Measurements from ENCODE around the gene CFAP20.
A peak's percentile ranks its signal among the peaks of the same experiment; 100 is the strongest.

Gene CFAP20

GRCh38 chr16:58129097-58129936, at the start of gene CFAP20:
Gene CFAP20, minus strand, starts transcription at chr16:58129381. Its CDS starts 266 bp downstream, at chr16:58129115.
- peak; percentile 94 for DNase-seq (ENCODE audit: low read depth)

GRCh38 chr16:58177353-58177710, 48.2 kb upstream of the CFAP20 start:
- no peak for DNase-seq (ENCODE audit: low read depth)

GRCh38 chr16:58176608-58177352, 47.6 kb upstream of the CFAP20 start:
- DNase-seq (ENCODE audit: low read depth), result no peak

- DNase-seq (ENCODE audit: low read depth), result no peak
Measured at GRCh38 chr16:58170223-58170622, 41.0 kb upstream of the CFAP20 start.

- no peak for DNase-seq (ENCODE audit: low read depth)
Measured at GRCh38 chr16:58160855-58161254, 31.7 kb upstream of the CFAP20 start.

- no peak for DNase-seq (ENCODE audit: low read depth)
Measured at GRCh38 chr16:58158725-58159124, 29.5 kb upstream of the CFAP20 start.

GRCh38 chr16:58157951-58158540, 28.9 kb upstream of the CFAP20 start:
- no peak for DNase-seq (ENCODE audit: low read depth)

- no peak for DNase-seq (ENCODE audit: low read depth)
Measured at GRCh38 chr16:58157239-58157638, 28.1 kb upstream of the CFAP20 start.

- DNase-seq (ENCODE audit: low read depth), result no peak
Measured at GRCh38 chr16:58155839-58156238, 26.7 kb upstream of the CFAP20 start.

- no peak for DNase-seq (ENCODE audit: low read depth)
Measured at GRCh38 chr16:58154345-58154744, 25.2 kb upstream of the CFAP20 start.

GRCh38 chr16:58152246-58152868, 23.2 kb upstream of the CFAP20 start:
- no peak for DNase-seq (ENCODE audit: low read depth)

- DNase-seq (ENCODE audit: low read depth), result no peak
Measured at GRCh38 chr16:58148526-58148925, 19.3 kb upstream of the CFAP20 start.

- DNase-seq (ENCODE audit: low read depth), result no peak
Measured at GRCh38 chr16:58148099-58148498, 18.9 kb upstream of the CFAP20 start.

- DNase-seq (ENCODE audit: low read depth), result no peak
Measured at GRCh38 chr16:58138852-58139251, 9.7 kb upstream of the CFAP20 start.

GRCh38 chr16:58137581-58137980, 8.4 kb upstream of the CFAP20 start:
- no peak for DNase-seq (ENCODE audit: low read depth)

- DNase-seq (ENCODE audit: low read depth), result no peak
Measured at GRCh38 chr16:58128711-58129096, 477 bp downstream of the CFAP20 start.

GRCh38 chr16:58128181-58128631, 975 bp downstream of the CFAP20 start:
- no peak for DNase-seq (ENCODE audit: low read depth)

GRCh38 chr16:58127634-58128033, 1.5 kb downstream of the CFAP20 start:
- no peak for DNase-seq (ENCODE audit: low read depth)

GRCh38 chr16:58127033-58127556, 2.1 kb downstream of the CFAP20 start:
- DNase-seq (ENCODE audit: low read depth), result no peak

GRCh38 chr16:58126451-58126961, 2.7 kb downstream of the CFAP20 start:
- DNase-seq (ENCODE audit: low read depth), result no peak

- DNase-seq (ENCODE audit: low read depth), result no peak
Measured at GRCh38 chr16:58125781-58126335, 3.3 kb downstream of the CFAP20 start.

- DNase-seq (ENCODE audit: low read depth), result no peak
Measured at GRCh38 chr16:58125041-58125440, 4.1 kb downstream of the CFAP20 start.
